ENCODE results near the gene ZFP91.

ZFP91 gene

DNA sequence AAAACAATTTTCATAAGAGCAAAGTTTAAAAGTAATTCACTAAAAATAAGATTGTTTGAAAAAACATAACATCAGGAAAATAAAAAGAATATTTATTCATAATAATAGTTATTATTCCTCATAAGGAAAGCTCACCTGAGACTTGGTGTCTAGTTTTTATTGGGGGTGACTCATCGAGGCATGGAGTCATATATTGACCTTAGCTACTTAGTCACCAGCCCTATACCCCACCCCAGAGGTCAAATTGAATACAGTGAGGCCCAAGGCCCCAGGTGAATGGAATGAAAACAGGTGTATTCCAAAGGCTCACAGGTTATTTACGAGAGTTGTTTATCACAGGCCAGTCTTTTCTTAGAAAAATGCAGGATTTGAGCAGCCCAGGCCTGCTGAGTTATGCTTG lies 80.5 kb downstream of the ZFP91 start:
- TF ChIP-seq, protein P1, sequence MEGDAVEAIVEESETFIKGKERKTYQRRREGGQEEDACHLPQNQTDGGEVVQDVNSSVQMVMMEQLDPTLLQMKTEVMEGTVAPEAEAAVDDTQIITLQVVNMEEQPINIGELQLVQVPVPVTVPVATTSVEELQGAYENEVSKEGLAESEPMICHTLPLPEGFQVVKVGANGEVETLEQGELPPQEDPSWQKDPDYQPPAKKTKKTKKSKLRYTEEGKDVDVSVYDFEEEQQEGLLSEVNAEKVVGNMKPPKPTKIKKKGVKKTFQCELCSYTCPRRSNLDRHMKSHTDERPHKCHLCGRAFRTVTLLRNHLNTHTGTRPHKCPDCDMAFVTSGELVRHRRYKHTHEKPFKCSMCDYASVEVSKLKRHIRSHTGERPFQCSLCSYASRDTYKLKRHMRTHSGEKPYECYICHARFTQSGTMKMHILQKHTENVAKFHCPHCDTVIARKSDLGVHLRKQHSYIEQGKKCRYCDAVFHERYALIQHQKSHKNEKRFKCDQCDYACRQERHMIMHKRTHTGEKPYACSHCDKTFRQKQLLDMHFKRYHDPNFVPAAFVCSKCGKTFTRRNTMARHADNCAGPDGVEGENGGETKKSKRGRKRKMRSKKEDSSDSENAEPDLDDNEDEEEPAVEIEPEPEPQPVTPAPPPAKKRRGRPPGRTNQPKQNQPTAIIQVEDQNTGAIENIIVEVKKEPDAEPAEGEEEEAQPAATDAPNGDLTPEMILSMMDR (IDR thresholded peaks at IDR 0.05; ENCODE audit: insufficient read depth, missing control alignments) = no peak
- DNase-seq (ENCODE audit: insufficient read length, low spot score) (no peak), FAIRE-seq (no peak)

DNA sequence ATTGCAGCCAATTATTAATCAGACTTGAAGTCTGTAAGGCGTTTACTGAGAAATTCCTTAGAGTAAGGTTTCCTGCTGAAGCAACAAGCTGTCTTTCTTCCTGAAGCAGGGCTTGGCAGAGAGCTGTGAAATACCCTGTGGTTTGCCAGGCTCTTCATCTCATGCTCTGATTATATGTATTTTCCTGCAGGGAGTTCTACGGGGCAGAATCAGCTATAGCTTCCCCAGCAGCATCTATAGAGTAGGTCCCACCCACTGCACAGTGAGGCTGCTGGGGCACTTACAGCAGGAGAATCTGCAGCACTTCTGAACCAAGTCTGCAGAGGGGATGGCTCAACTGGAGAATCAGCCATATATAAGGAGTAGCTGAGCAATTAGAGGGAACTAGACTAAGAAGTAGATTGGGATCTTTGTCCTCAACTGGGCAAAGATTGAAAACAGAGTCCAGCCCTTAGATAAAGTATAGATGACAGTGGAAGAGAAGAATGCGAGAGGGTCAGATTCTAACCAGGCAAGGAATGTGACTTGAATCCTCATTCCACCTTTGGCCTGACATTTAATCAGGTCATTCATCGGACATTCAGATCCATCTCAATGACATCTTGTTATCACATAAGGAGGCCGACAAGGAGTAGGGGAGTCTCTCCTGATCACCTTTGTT lies 81.2 kb downstream of the ZFP91 start:
- FAIRE-seq = no peak
- TF ChIP-seq, protein P1 (IDR thresholded peaks at IDR 0.05; ENCODE audit: insufficient read depth, missing control alignments) = no peak
- no peak for DNase-seq (ENCODE audit: insufficient read length, low spot score)

All from D721Med (cell line).